H1 (cell line): ENCODE data around the gene PHLPP1. TPM values are rescaled to one million over a fixed set of nuclear protein-coding genes. Genes with fewer than 3 reads are reported as not detected.

ENCODE experiments used
- CTCF ChIA-PET: fragments of 300-600 bp; sonication (Branson Sonifier 250); formaldehyde crosslinking; loops from one replicate; lab custom pipeline; 2021; ENCODE audit not compliant: partially characterized antibody; lab: Charles Lee
- POLR2A ChIA-PET: fragments of 300-600 bp; sonication (Branson Sonifier 250); formaldehyde crosslinking; loops from one replicate; lab custom pipeline; 2021; ENCODE audit warnings: inconsistent platforms; ENCODE audit not compliant: partially characterized antibody; lab: Charles Lee
- DNase-seq, 2 experiments: peaks; one replicate each; pipeline versions ENCODE4 v3.0.0 to v3.0.0-alpha.2; 2010 to 2022; ENCODE audit warnings: low spot score in 2 of 2, low read depth in 1 of 2, mixed read lengths in 1 of 2
- FAIRE-seq: peaks from 2 replicates; lab custom pipeline; 2011; peaks lifted over from hg19 to GRCh38; lab: Jason Lieb, UNC
- H2AFZ ChIP-seq: 2 replicates; pipeline ENCODE4 v1.8.1; 2012; ENCODE audit warnings: low read length, inconsistent platforms
- H2AK5ac ChIP-seq: 2 replicates; pipeline ENCODE4 v1.6.1; 2013; ENCODE audit warnings: low read depth, low read length
- H2BK120ac ChIP-seq: replicated peaks from 2 replicates; pipeline ENCODE3; 2013; ENCODE audit warnings: low read depth, low read length, inconsistent platforms
- H2BK12ac ChIP-seq: 2 replicates; pipeline ENCODE4 v1.6.1; 2013; ENCODE audit warnings: low read depth, low read length
- H2BK15ac ChIP-seq: 2 replicates; pipeline ENCODE4 v1.6.1; 2013; ENCODE audit warnings: low read length
- H2BK20ac ChIP-seq: 2 replicates; pipeline ENCODE4 v1.6.1; 2013; ENCODE audit warnings: low read length
- H2BK5ac ChIP-seq: 2 replicates; pipeline ENCODE4 v1.6.1; 2013; ENCODE audit warnings: low read depth, low read length
- H3K14ac ChIP-seq: 2 replicates; pipeline ENCODE4 v1.6.1; 2013; ENCODE audit warnings: inconsistent platforms; ENCODE audit not compliant: insufficient read length
- H3K18ac ChIP-seq: 2 replicates; pipeline ENCODE4 v1.6.1; 2013; ENCODE audit warnings: low read length; ENCODE audit errors: extremely low read depth
- H3K23ac ChIP-seq: 2 replicates; pipeline ENCODE4 v1.6.1; 2013; ENCODE audit warnings: inconsistent platforms; ENCODE audit not compliant: insufficient read length
- H3K23me2 ChIP-seq: 2 replicates; pipeline ENCODE4 v1.6.1; 2013; ENCODE audit warnings: low read depth, low read length
- H3K27ac ChIP-seq: 2 replicates; pipeline ENCODE4 v1.6.1; 2011; ENCODE audit warnings: low read depth, low read length, inconsistent platforms
- H3K27me3 ChIP-seq, 4 experiments: replicated peaks in 1 of 4; 1 replicate in 1 of 4; 2 replicates in 3 of 4; pipeline versions ENCODE4 v1.6.1 to v1.8.1; 2011 to 2013; ENCODE audit warnings: low read length in 3 of 4, mild to moderate bottlenecking in 3 of 4, inconsistent platforms in 2 of 4, mixed read lengths in 2 of 4, moderate library complexity in 1 of 4; ENCODE audit not compliant: control insufficient read depth in 3 of 4, insufficient read depth in 3 of 4; ENCODE audit errors: extremely low read depth in 1 of 4
- H3K36me3 ChIP-seq, 4 experiments: 2 replicates each; pipeline versions ENCODE4 v1.6.1 to v1.8.1; 2011 to 2013; ENCODE audit warnings: mild to moderate bottlenecking in 4 of 4, low read length in 3 of 4, moderate library complexity in 2 of 4, control low read depth in 1 of 4, inconsistent platforms in 1 of 4; ENCODE audit not compliant: insufficient read depth in 4 of 4, control insufficient read depth in 2 of 4
- H3K4ac ChIP-seq: replicated peaks from 2 replicates; pipeline ENCODE3; 2013; ENCODE audit warnings: low read length, low read depth, mixed read lengths, inconsistent platforms; ENCODE audit not compliant: insufficient read length
- H3K4me1 ChIP-seq, 4 experiments: replicated peaks in 1 of 4; 1 replicate in 1 of 4; 2 replicates in 3 of 4; pipeline versions ENCODE4 v1.6.1 to v1.8.1; 2011 to 2013; ENCODE audit warnings: low read length in 3 of 4, inconsistent platforms in 2 of 4, mixed read lengths in 1 of 4; ENCODE audit not compliant: insufficient read depth in 4 of 4, control insufficient read depth in 3 of 4
- H3K4me2 ChIP-seq, 2 experiments: 2 replicates each; pipeline versions ENCODE4 v1.6.1 to v1.8.1; 2011 to 2013; ENCODE audit warnings: low read depth in 2 of 2, low read length in 2 of 2, control low read depth in 1 of 2, inconsistent platforms in 1 of 2, mild to moderate bottlenecking in 1 of 2; ENCODE audit not compliant: insufficient read depth in 1 of 2
- H3K4me3 ChIP-seq, 4 experiments: fragments of 200-600, 300-600 bp in 1 of 4; sonication (generic), shearing (Covaris generic), sonication (Bioruptor Twin) in 1 of 4; 2 replicates each; pipeline versions ENCODE4 v1.5.1 to v1.8.1; 2011 to 2016; ENCODE audit warnings: low read length in 4 of 4, low read depth in 3 of 4, control low read depth in 2 of 4, inconsistent platforms in 2 of 4, mild to moderate bottlenecking in 2 of 4, mixed read lengths in 1 of 4, moderate library complexity in 1 of 4; ENCODE audit not compliant: insufficient read depth in 2 of 4; ENCODE audit errors: extremely low read depth in 1 of 4
- H3K56ac ChIP-seq: replicated peaks from 2 replicates; pipeline ENCODE3; 2013; ENCODE audit warnings: low read depth, mild to moderate bottlenecking, mixed read lengths, low read length, inconsistent platforms; ENCODE audit not compliant: insufficient read length
- H3K79me1 ChIP-seq: 2 replicates; pipeline ENCODE4 v1.6.1; 2013; ENCODE audit warnings: low read depth, low read length, control low read depth
- H3K79me2 ChIP-seq, 2 experiments: 2 replicates each; pipeline versions ENCODE4 v1.6.1 to v1.8.1; 2012 to 2013; ENCODE audit warnings: low read length in 2 of 2, mild to moderate bottlenecking in 2 of 2, inconsistent platforms in 1 of 2; ENCODE audit not compliant: insufficient read depth in 2 of 2, control insufficient read depth in 1 of 2
- H3K9ac ChIP-seq, 4 experiments: replicated peaks in 1 of 4; 1 replicate in 1 of 4; 2 replicates in 3 of 4; pipeline versions ENCODE4 v1.6.1 to v1.8.1; 2011 to 2013; ENCODE audit warnings: low read depth in 3 of 4, low read length in 3 of 4, control low read depth in 2 of 4, mild to moderate bottlenecking in 2 of 4, moderate library complexity in 2 of 4, inconsistent platforms in 1 of 4; ENCODE audit errors: extremely low read depth in 1 of 4
- H3K9me3 ChIP-seq, 2 experiments: 2 replicates each; pipeline versions ENCODE4 v1.6.1 to v1.8.1; 2012 to 2013; ENCODE audit warnings: mild to moderate bottlenecking in 2 of 2, moderate library complexity in 2 of 2, control low read depth in 1 of 2, inconsistent platforms in 1 of 2, low read depth in 1 of 2, low read length in 1 of 2, mixed read lengths in 1 of 2; ENCODE audit not compliant: insufficient read depth in 2 of 2
- H4K20me1 ChIP-seq, 2 experiments: replicated peaks in 1 of 2; 2 replicates each; pipeline versions ENCODE3 to v1.8.1; 2011 to 2013; ENCODE audit warnings: inconsistent platforms in 2 of 2, low read length in 2 of 2, mild to moderate bottlenecking in 1 of 2; ENCODE audit not compliant: insufficient read depth in 2 of 2, control insufficient read depth in 1 of 2
- H4K5ac ChIP-seq: 2 replicates; pipeline ENCODE4 v1.6.1; 2013; ENCODE audit warnings: low read length, low read depth, mixed read lengths, inconsistent platforms; ENCODE audit not compliant: insufficient read length
- H4K8ac ChIP-seq: 2 replicates; pipeline ENCODE4 v1.8.0; 2013; ENCODE audit warnings: mild to moderate bottlenecking, moderate library complexity, low read length, inconsistent platforms; ENCODE audit not compliant: insufficient read depth; ENCODE audit errors: extremely low read depth
- H4K91ac ChIP-seq: replicated peaks from 2 replicates; pipeline ENCODE3; 2013; ENCODE audit warnings: low read length, mixed read lengths, inconsistent platforms; ENCODE audit not compliant: insufficient read length
- MAX ChIP-seq: IDR thresholded peaks from 2 replicates; pipeline ENCODE4 v1.6.1; 2012; ENCODE audit warnings: inconsistent platforms
- RBBP5 ChIP-seq: IDR thresholded peaks from 2 replicates; pipeline ENCODE4 v1.7.1; 2012; ENCODE audit warnings: low read depth, mild to moderate bottlenecking, inconsistent platforms, low read length, moderate library complexity, borderline replicate concordance
- RFX5 ChIP-seq: IDR thresholded peaks from 2 replicates; pipeline ENCODE4 v1.6.1; 2011; ENCODE audit warnings: low read depth, low read length, improper control_type of control experiment, borderline replicate concordance
- SAP30 ChIP-seq: fragments of 300-600 bp; sonication (generic); IDR thresholded peaks from 2 replicates; pipeline ENCODE4 v1.7.1; 2012; ENCODE audit warnings: low read length, moderate library complexity, mild to moderate bottlenecking, inconsistent platforms; ENCODE audit not compliant: insufficient read depth, insufficient replicate concordance
- SP4 ChIP-seq: IDR thresholded peaks from 2 replicates; pipeline ENCODE4 v1.6.1; 2012; ENCODE audit warnings: low read length, inconsistent platforms
- WGBS, 2 experiments: shearing (Covaris generic) in 1 of 2; methylation state at CpG; one replicate each; pipeline versions ENCODE4 v1.1.6 to v1.1.7; 2013 to 2015; ENCODE audit warnings: low lambda C conversion rate in 2 of 2, mixed read lengths in 2 of 2, inconsistent platforms in 1 of 2, low coverage in 1 of 2, missing lambda C conversion rate in 1 of 2; ENCODE audit not compliant: insufficient replicate concordance in 2 of 2, insufficient coverage in 1 of 2, insufficient read length in 1 of 2; ENCODE audit errors: extremely low coverage in 1 of 2, missing lambda C conversion rate in 1 of 2; 5-methylcytosine and 5-hydroxymethylcytosine counted together
- polyA plus RNA-seq, 7 experiments: library from polyadenylated mRNA; depleted of rRNA in 3 of 7; stranded (reverse) in 5 of 7; unstranded in 2 of 7; fragments of >200 nt in 5 of 7; fragments of 200-250 nt in 2 of 7; gene quantifications; 1 replicate in 5 of 7; 2 replicates in 1 of 7; 4 replicates in 1 of 7; pipeline versions ENCODE4 v1.2.1 to v1.2.3, GENCODE V29; 2011 to 2013; ENCODE audit warnings: missing spikeins in 2 of 7, mixed read lengths in 2 of 7
- total RNA-seq: library from RNA; stranded (reverse); fragmentation: NEBNext Ultra II Directional; extraction: Animal tissue kit (Norgen Biotek cat#: 25700); gene quantifications from 2 replicates; pipeline ENCODE4 v1.2.1, GENCODE V29; 2021

Gene PHLPP1
- total and polyA plus RNA-seq, 2 of the 8 experiments (the other 6 are each of a cell fraction or from before 2014, with no cell fraction given) = 28.0 to 66.3 TPM

- 89% methylated on average over 3 of the region's 3 CpGs; no CpG with 5 or more reads in 1 of the 2 experiments for WGBS, 2 experiments
- TF ChIP-seq RBBP5 (no peak), RFX5 (no peak), SAP30 (no peak), MAX (no peak), SP4 (no peak)
These were observed 10.6 kb downstream of the PHLPP1 start for GRCh38 chr18:62725896-62726295.

More at GRCh38 chr18:62725896-62726295, 10.6 kb downstream of the PHLPP1 start:
- Histone ChIP-seq H2BK120ac (no peak overlapping the region), H3K18ac (no peak overlapping the region), H3K79me2 (peaks cover 22 to 100% of the 10 kb centered on the region in 2 experiments), H2BK12ac (no peak overlapping the region), H3K56ac (no peak overlapping the region), H4K20me1 (peaks cover 3 to 7% of the 10 kb centered on the region in 2 experiments), H3K4me2 (no peak overlapping the region), H4K5ac (no peak overlapping the region), H3K79me1 (no peaks in the 10 kb centered on the region; the same call in 1 of the 2 replicates), H2BK15ac (no peak overlapping the region), H2AFZ (no peak overlapping the region), H3K4me1 (peaks cover 0 to 15% (median 7%) of the 10 kb centered on the region in 4 experiments; a peak in 4 of 7 replicates), H2BK20ac (no peak overlapping the region), H4K91ac (no peak overlapping the region), H3K9ac (no peak overlapping the region), H2BK5ac (no peak overlapping the region), H3K23ac (no peak overlapping the region), H3K23me2 (no peaks in the 10 kb centered on the region), H3K14ac (no peak overlapping the region), H3K36me3 (no peaks in the 10 kb centered on the region), H3K9me3 (no peaks in the 10 kb centered on the region), H3K4me3 (no peak overlapping the region), H3K4ac (no peak overlapping the region), H2AK5ac (no peak overlapping the region), H3K27ac (no peak overlapping the region), H4K8ac (no peak overlapping the region), H3K27me3 (no peaks in the 10 kb centered on the region)
- ChIA-PET CTCF (interaction anchor here (0.9 to 3.4 kb wide), 4 partner anchors 9 to 256 kb away, joined by 3 to 8 read pairs (median 4); partner anchors contain the start of gene PHLPP1), POLR2A (interaction anchor here (1.1 to 1.4 kb wide), 2 partner anchors 10 to 14 kb away, joined by 4 to 5 read pairs; no protein-coding TSS in a partner anchor)
- DNase-seq (no peak), FAIRE-seq (no peak)
